ENCODE results near the gene BAIAP2.

DNA sequence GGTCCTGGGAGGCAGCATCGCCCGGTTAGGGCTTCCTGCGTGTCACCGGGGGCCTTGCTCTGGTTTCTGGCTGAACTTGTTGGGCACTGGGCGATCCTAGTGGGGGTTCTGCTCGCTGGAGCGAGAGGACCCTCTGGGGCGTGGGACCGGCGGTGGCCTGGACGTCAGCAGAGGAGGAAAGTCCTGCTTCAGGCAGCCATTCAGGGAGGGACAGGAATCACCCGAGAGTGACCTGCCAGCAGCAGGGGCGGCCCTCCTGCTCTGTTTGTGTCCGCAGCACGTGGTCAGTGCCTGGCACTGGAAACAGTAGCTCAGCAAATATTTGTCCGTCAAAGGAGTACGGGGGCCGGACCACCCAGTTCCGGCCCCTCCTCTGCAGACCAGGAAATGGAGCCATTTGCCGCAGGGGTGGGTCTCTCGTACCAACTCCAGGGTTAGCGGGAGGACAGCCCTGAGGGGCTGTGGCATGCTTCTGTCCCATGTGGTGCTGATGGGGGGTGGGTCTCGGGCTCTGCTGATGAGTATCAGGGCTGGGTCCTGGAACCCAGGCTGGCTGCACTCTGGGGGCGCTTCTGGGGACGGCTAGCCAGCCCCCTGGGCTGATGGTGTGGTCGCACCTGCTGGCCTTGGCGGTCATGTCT is 48.3 kb downstream of the BAIAP2 start:
- TF ChIP-seq EZH2 (optimal IDR thresholded peaks at IDR 0.05; ENCODE audit: low read depth, low read length) (no peak), EZH2phosphoT487 (IDR thresholded peaks at IDR 0.05; ENCODE audit: low read length) (no peak)
